Type B pancreatic cell (in vitro differentiated cells): ENCODE measurements around the gene TPK1. TPM values are rescaled to one million over a fixed set of nuclear protein-coding genes. Genes with fewer than 3 reads are reported as not detected.

Experiments
- DNase-seq: peaks from one replicate; pipeline ENCODE4 v3.0.0; 2021; ENCODE audit warnings: mixed read lengths; ENCODE audit not compliant: unreplicated experiment; ENCODE audit errors: extremely low spot score
- H3K27ac Mint-ChIP-seq: 2 replicates; pipeline ENCODE4 v1.8.0; 2021; ENCODE audit warnings: mild to moderate bottlenecking, mixed read lengths
- H3K27me3 Mint-ChIP-seq: 2 replicates; pipeline ENCODE4 v1.8.0; 2021; ENCODE audit warnings: mixed read lengths
- H3K36me3 Mint-ChIP-seq: 2 replicates; pipeline ENCODE4 v1.8.0; 2021; ENCODE audit warnings: mixed read lengths
- H3K4me1 Mint-ChIP-seq: one replicate; pipeline ENCODE4 v1.8.0; 2021; ENCODE audit warnings: mixed read lengths; ENCODE audit not compliant: unreplicated experiment
- H3K4me3 Mint-ChIP-seq: 2 replicates; pipeline ENCODE4 v1.8.0; 2021; ENCODE audit warnings: mild to moderate bottlenecking, mixed read lengths
- H3K9me3 Mint-ChIP-seq: 2 replicates; pipeline ENCODE4 v1.8.0; 2021; ENCODE audit warnings: mixed read lengths
- CTCF ChIP-seq: fragments of 200-600 bp; sonication (generic); conservative IDR thresholded peaks from 2 replicates; pipeline ENCODE4 v1.5.0; 2021; ENCODE audit warnings: antibody characterized with exemption, mild to moderate bottlenecking
- total RNA-seq: library from RNA; stranded (reverse); gene quantifications from 2 replicates; pipeline ENCODE4 v1.2.1, GENCODE V29; 2021; ENCODE audit warnings: low replicate concordance

The TPK1 gene
- total RNA-seq, 1 donor from 2014 or later, result 3.2 TPM

- Mint-ChIP-seq H3K27ac (no peak overlapping the region), H3K36me3 (no peaks in the 10 kb centered on the region), H3K9me3 (no peaks in the 10 kb centered on the region), H3K4me1 (no peaks in the 10 kb centered on the region), H3K27me3 (no peaks in the 10 kb centered on the region), H3K4me3 (no peak overlapping the region)
- DNase-seq, result no peak
- TF ChIP-seq CTCF, result no peak
Measured at GRCh38 chr7:144534196-144534595, 301.7 kb downstream of the TPK1 start.

DNA sequence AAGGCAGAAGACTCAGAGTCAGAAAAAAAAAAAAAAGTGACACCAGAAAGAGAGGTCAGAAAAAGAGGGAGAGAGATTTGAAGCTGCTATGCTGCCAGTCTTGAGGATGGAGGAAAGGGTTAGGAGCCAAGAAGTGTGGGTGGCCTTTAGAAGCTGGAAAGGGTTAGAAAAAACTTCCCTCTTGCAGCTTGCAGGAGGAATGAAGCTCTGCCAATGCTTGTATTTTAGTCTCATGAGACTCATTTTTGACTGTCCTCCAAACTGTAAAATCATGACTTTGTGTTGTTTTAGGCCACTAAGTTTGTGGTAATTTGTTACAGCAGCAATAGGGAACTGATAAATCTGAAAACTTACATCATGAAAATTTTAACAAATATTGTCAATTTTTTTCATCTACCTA lies 304.7 kb downstream of the TPK1 start:
- Mint-ChIP-seq H3K4me1 (no peaks in the 10 kb centered on the region), H3K27me3 (no peaks in the 10 kb centered on the region), H3K36me3 (no peaks in the 10 kb centered on the region), H3K27ac (no peak overlapping the region), H3K4me3 (no peak overlapping the region), H3K9me3 (no peaks in the 10 kb centered on the region)
- DNase-seq, result no peak
- no peak for TF ChIP-seq CTCF

- no peaks in the 10 kb centered on the region for H3K36me3 Mint-ChIP-seq
- TF ChIP-seq CTCF, result no peak
- H3K27ac Mint-ChIP-seq, result no peak overlapping the region
- H3K4me3 Mint-ChIP-seq, result no peak overlapping the region
- DNase-seq, result no peak
- H3K27me3 Mint-ChIP-seq, result no peaks in the 10 kb centered on the region
- H3K9me3 Mint-ChIP-seq, result no peaks in the 10 kb centered on the region
- H3K4me1 Mint-ChIP-seq, result no peaks in the 10 kb centered on the region
Measured at GRCh38 chr7:144529269-144529926, 306.5 kb downstream of the TPK1 start.

- H3K27me3 Mint-ChIP-seq, result no peaks in the 10 kb centered on the region
- no peak for TF ChIP-seq CTCF
Measured at GRCh38 chr7:144528536-144529045, 307.3 kb downstream of the TPK1 start.

GRCh38 chr7:144527051-144527471 lies 308.8 kb downstream of the TPK1 start:
- H3K27me3 Mint-ChIP-seq, result no peaks in the 10 kb centered on the region

More at GRCh38 chr7:144528536-144529045, 307.3 kb downstream of the TPK1 start:
- H3K4me3 Mint-ChIP-seq, result no peak overlapping the region
- H3K9me3 Mint-ChIP-seq, result no peaks in the 10 kb centered on the region
- H3K27ac Mint-ChIP-seq, result no peak overlapping the region
- no peaks in the 10 kb centered on the region for H3K4me1 Mint-ChIP-seq
- no peaks in the 10 kb centered on the region for H3K36me3 Mint-ChIP-seq
- no peak for DNase-seq

More at GRCh38 chr7:144527051-144527471, 308.8 kb downstream of the TPK1 start:
- Mint-ChIP-seq H3K36me3 (no peaks in the 10 kb centered on the region), H3K27ac (no peak overlapping the region), H3K4me3 (no peak overlapping the region), H3K4me1 (no peaks in the 10 kb centered on the region), H3K9me3 (no peaks in the 10 kb centered on the region)
- DNase-seq, result no peak
- TF ChIP-seq CTCF, result no peak
